Measurements from ENCODE around the gene PPARD.
A peak's percentile ranks its signal among the peaks of the same experiment; 100 is the strongest.
"Not testable (repeated sequence)": the region's sequence is repeated elsewhere in the genome, so short reads cannot be mapped to it uniquely, and the experiment has no call there.

The PPARD gene

GRCh38 chr6:35312807-35313206, 29.6 kb upstream of the PPARD start:
- DNase-seq, result no peak

- no peak for DNase-seq
These were observed 24.7 kb upstream of the PPARD start for GRCh38 chr6:35317483-35318195.

GRCh38 chr6:35318196-35319171, 23.9 kb upstream of the PPARD start:
- peak; percentile 69 for DNase-seq

DNA sequence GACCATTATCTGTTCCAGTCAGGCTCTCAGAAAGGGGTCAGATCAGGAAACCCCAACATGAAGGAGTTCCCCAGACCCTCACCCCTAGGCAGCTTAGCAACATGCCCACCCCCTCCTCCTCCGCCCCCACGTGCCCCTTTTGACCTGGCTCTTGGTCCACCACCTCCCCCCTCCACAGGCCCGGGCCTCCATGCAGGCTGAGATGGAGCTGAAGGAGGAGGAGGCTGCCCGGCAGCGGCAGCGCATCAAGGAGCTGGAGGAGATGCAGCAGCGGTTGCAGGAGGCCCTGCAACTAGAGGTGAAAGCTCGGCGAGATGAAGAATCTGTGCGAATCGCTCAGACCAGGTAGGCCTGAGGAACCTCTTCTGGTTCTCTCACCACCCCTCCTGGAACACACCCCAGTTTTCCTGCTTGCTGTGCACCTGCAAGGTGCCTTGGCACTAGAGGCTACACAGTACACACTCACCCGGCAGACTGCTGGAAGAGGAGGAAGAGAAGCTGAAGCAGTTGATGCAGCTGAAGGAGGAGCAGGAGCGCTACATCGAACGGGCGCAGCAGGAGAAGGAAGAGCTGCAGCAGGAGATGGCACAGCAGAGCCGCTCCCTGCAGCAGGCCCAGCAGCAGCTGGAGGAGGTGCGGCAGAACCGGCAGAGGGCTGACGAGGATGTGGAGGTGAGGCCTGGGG, 22.9 kb upstream of the PPARD start:
- no peak for DNase-seq

DNA sequence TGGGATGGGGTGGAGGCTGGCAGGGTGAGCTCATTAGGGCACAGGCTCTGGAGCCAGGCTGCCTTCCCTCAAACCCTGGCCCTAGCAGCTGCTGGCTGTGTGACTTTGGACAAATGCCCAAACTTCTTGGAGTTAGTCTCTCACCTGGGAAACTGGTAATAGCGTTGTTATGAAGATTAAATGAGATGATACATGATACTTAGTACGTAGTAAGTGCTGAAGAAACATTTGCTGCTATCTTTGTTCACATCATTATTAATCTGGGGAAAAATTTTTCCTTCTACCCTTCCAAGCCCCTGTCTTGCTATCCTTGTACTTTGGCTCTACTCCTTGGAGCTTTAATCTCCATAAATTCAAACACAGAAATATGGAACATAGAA, 22.3 kb upstream of the PPARD start:
- DNase-seq, result no peak

- no peak for DNase-seq
These were observed 21.3 kb upstream of the PPARD start for GRCh38 chr6:35321091-35321490.

DNA sequence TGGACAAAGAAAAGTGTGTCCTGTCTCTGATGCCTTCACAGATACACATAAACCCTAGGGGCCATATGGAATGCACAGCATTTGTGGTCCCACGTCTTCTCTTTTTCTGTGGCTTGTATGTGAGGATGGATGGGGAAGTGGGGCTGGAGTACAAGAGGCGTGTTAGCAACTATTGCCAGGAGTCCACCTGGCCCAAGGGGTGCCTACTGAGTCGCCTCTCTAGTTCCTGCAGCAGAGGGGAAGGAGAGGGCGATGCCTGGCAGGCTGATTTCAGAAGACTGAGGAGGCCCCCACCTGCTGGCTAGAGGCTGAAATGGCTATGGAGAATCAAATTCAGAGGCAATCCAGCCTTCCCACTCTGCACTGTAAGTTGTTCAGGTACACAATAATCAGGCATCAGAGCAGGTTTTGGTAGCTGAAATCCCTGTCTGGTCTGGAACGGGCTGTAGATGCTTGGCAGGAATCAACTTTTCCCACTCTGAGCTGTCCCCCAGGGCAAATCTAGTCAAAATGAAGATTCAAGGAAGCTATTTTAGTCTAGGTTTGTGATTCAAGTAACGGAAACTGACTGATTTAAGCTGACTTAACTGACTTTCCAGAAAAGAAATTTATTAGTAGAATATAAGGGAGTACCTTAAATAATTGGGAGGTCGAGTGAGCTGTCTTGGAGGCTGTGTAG, 14.9 kb upstream of the PPARD start:
- no peak for DNase-seq

- DNase-seq, result no peak
These were observed 14.1 kb upstream of the PPARD start for GRCh38 chr6:35328108-35328723.

- DNase-seq, result not testable (repeated sequence)
These were observed 13.4 kb upstream of the PPARD start for GRCh38 chr6:35328965-35329364.

GRCh38 chr6:35330541-35331119, 11.7 kb upstream of the PPARD start:
- peak; percentile 10 for DNase-seq

DNA sequence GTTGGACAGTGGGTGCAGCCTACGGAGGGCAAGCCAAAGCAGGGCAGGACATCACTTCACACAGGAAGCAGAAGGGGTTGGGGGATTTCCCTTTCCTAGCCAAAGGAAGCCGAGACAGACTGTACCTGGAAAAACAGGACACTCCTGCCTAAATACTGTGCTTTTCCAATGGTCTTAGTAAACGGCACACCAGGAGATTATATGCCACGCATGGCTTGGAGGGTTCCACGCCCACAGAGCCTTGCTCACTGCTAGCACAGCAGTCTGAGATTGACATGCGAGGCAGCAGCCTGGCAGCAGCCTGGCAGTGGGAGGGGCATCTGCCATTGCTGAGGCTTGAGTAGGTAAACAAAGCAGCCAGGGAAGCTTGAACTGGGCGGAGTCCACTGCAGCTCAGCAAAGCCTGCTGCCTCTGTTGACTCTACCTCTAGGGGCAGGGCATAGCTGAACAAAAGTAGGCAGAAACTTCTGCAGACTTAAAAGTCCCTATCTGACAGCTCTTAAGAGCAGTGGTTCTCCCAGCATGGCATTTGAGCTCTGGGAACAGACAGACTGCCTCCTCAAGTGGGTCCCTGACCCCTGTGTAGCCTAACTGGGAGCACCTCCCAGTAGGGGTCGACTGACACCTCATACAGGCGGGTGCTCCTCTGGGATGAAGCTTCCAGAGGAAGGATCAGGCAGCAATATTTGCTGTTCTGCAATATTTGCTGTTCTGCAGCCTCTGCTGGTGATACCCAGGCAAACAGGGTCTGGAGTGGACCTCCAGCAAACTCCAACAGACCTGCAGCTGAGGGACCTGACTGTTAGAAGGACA, 10.1 kb upstream of the PPARD start:
- DNase-seq, result peak; percentile 75

DNA sequence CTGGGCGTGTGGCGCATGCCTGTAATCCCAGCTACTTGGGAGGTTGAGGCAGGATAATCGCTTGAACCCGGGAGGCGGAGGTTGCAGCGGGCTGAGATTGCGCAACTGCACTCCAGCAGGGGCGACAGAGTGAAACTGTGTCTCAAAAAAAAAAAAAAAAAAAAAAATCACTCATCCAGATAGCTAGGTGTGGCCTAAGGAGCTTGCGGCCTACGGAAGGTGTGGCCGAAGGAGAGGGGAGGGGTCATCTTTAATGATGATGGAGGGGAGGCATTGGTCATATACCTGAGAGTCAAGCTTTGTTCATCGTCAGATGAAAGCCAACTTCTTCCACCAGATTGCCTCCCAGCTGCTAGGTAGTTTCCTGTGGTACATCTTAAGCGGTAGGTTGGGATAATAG, 801 bp upstream of the PPARD start:
- no peak for DNase-seq

GRCh38 chr6:35343092-35343834, 905 bp downstream of the PPARD start:
- DNase-seq, result no peak

DNA sequence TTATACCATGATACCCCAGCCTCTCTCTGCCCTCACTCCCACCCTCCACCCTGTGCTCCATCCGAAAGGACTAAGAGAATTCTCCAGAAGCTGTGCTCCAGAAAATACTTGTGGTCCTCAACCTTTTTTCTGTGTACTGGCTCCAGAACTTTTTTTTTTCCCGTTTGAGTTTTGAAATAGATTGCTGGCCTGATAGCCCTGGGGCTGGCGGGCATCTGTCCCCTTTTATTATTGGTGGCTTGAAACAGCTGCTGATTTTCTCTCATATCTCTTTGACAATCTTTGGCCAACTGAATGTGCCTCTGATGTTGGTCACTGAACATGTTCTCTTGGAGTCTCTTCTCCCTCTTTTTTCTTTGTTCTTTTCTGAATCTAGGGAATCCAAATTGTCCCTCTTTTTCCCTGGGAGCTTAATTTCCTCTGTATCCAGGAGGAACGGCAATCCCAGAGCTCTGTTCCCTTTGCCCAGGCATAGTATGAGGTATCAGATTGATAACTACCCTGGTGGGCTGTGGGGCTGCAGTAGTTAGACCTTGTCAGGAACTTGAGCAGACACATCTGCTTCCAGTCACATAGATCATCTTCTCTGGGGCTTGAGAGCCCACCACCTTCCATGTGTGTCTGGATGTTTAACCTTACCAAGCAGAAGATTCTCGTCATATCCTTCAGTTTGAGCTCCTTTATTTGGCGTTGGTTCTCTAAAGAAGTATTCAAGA, 1.6 kb downstream of the PPARD start:
- DNase-seq, result no peak

DNA sequence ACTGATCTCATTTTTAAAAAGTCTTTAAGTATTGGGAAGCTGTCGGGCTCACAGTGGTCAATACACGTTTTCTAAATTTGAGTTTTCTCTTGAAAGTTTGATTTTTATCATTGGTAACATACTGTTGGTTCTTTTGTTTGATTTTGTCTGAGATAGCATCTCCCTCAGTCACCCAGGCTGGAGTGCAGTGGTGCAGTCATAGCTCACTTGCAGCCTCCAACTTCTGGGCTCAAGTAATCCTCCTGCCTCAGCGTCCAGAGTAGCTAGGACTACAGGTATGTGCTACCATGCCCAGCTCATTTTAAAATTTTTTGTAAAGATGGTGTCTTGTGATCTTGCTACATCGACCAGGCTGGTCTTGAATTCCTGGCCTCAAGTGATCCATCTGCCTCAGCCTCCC, 9.1 kb downstream of the PPARD start:
- no peak for DNase-seq

DNA sequence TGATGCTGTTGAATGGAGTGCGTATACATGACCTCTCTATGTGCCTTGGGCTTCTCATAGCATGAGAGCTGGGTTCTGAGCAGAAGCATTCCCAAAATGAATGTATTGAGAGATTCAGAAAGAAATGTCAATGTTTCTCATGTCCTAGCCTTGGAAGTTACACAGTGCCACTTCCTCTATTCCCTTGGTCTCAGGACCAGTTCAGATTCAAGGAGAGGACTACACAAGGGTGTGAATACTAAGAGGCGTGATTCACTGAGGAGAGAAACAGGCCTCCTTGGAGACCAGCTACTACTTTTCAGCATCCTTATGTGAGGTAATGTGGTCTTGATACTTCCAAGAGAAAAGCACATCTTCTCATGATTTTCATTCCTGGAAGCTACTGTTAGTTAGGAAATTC, 10.4 kb downstream of the PPARD start:
- DNase-seq, result no peak

GRCh38 chr6:35354361-35355135, 12.2 kb downstream of the PPARD start:
- DNase-seq, result no peak

DNA sequence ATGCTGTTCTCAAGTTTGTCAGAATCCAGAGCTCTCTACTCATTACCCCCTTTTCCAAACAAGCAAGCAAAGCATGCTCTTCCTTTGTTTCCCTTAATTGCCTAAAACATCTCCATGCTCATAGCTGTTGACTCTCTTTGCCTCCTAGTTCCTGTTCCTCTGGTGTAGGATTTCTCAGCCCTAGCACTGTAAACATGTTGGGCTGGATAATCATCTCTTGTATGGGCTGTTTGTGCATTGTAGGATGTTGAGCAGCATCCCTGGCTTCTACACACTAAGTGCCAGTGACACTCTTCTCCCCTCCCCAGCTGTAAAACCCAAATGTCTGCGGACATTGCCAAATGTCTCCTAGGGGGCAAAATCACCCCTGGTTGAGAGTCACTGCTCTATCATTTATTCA, 14.0 kb downstream of the PPARD start:
- no peak for DNase-seq

DNA sequence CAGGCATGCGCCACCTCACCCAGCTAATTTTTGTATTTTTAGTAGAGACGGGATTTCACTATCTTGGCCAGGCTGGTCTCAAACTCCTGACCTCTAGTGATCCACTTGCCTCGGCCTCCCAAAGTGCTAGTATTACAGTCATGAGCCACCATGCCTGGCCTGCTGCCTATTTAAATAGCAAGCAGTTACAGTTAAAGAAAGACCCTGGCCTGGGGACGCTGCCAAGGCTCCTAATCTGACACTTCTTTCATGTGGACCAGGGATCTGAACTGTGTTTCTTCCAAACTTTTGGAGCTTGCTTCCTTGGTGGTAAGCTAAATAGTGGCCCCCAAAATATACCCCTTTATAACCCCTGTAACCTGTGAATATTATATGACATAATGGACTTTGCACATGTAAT, 15.3 kb downstream of the PPARD start:
- no peak for DNase-seq
